Body of pancreas (tissue), 4 donors: ENCODE measurements around the gene CRACDL.

Source experiments
- POLR2A ChIP-seq, 3 donors: fragments of 450-650 bp; IDR thresholded peaks; one replicate each; pipeline ENCODE4 v1.6.1; 2016; ENCODE audit warnings: antibody characterized with exemption in 3 of 3, mild to moderate bottlenecking in 2 of 3
- TF ChIP-seq, protein P1 (sequence below), 7 experiments: fragments of 450-650 bp in 4 of 7; fragments of 200-600 bp in 3 of 7; sonication (generic) in 3 of 7; IDR thresholded peaks; one replicate each; pipeline ENCODE4 v1.5.1; 2016 to 2019; ENCODE audit warnings: antibody characterized with exemption in 7 of 7

DNA sequence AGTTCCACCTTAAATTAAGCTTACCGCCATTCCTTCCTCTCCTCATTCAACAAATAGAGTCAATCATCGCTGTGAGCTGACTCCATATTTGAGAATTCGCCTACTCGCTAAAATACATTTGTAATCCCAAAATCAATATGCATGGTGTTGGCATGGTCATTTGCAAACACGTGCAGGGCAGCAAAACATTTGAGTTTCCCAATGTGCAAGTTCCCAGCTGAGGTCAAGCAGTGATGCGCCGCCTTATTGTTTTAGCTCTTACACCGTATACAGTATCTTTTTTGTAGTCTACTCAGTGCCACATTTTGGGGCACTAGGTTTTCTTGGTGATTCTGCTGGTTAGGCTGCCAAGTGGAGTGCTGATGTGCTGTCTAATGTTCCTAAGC, 131.8 kb downstream of the CRACDL start:
- TF ChIP-seq, protein P1, sequence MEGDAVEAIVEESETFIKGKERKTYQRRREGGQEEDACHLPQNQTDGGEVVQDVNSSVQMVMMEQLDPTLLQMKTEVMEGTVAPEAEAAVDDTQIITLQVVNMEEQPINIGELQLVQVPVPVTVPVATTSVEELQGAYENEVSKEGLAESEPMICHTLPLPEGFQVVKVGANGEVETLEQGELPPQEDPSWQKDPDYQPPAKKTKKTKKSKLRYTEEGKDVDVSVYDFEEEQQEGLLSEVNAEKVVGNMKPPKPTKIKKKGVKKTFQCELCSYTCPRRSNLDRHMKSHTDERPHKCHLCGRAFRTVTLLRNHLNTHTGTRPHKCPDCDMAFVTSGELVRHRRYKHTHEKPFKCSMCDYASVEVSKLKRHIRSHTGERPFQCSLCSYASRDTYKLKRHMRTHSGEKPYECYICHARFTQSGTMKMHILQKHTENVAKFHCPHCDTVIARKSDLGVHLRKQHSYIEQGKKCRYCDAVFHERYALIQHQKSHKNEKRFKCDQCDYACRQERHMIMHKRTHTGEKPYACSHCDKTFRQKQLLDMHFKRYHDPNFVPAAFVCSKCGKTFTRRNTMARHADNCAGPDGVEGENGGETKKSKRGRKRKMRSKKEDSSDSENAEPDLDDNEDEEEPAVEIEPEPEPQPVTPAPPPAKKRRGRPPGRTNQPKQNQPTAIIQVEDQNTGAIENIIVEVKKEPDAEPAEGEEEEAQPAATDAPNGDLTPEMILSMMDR (IDR thresholded peaks at IDR 0.05): no peak
- no peak for TF ChIP-seq POLR2A (IDR thresholded peaks at IDR 0.05)
